Spleen (tissue), 11 donors: ENCODE measurements around the gene CRMP1. TPM values are rescaled to one million over a fixed set of nuclear protein-coding genes. Genes with fewer than 3 reads are reported as not detected.

Experiments
- DNase-seq: peaks from one replicate; pipeline ENCODE4 v3.0.0-alpha.2; 2020
- H3K27ac ChIP-seq, 8 donors: fragments of 200-600 bp; sonication (generic) in 7 of 8; 1 replicate in 4 of 8; 2 replicates in 4 of 8; pipeline versions ENCODE4 v1.5.0 to v1.8.0; 2016 to 2021; ENCODE audit warnings: inconsistent platforms in 4 of 8, mild to moderate bottlenecking in 4 of 8, moderate library complexity in 1 of 8
- H3K27me3 ChIP-seq, 7 donors: fragments of 200-600 bp; sonication (generic) in 6 of 7; replicated peaks in 1 of 7; 1 replicate in 4 of 7; 2 replicates in 3 of 7; pipeline versions ENCODE4 v1.5.0 to v1.8.0; 2016 to 2021; ENCODE audit warnings: inconsistent platforms in 3 of 7, mild to moderate bottlenecking in 1 of 7
- H3K36me3 ChIP-seq, 6 donors: fragments of 200-600 bp; sonication (generic) in 5 of 6; 1 replicate in 4 of 6; 2 replicates in 2 of 6; pipeline versions ENCODE4 v1.5.0 to v1.8.0; 2016 to 2021; ENCODE audit warnings: inconsistent platforms in 2 of 6
- H3K4me1 ChIP-seq, 6 donors: fragments of 200-600 bp; sonication (generic) in 5 of 6; 1 replicate in 3 of 6; 2 replicates in 3 of 6; pipeline versions ENCODE4 v1.5.0 to v1.8.0; 2016 to 2021; ENCODE audit warnings: inconsistent platforms in 3 of 6
- H3K4me3 ChIP-seq, 8 donors: fragments of 200-600 bp; sonication (generic) in 7 of 8; 1 replicate in 4 of 8; 2 replicates in 4 of 8; pipeline versions ENCODE4 v1.5.0 to v1.8.0; 2016 to 2021; ENCODE audit warnings: inconsistent platforms in 4 of 8, mild to moderate bottlenecking in 4 of 8, moderate library complexity in 2 of 8
- H3K9me3 ChIP-seq, 8 donors: fragments of 200-600 bp; sonication (generic) in 7 of 8; 1 replicate in 4 of 8; 2 replicates in 4 of 8; pipeline versions ENCODE4 v1.5.0 to v1.8.0; 2016 to 2021; ENCODE audit warnings: inconsistent platforms in 4 of 8
- POLR2A ChIP-seq, 3 donors: fragments of 450-650 bp; IDR thresholded peaks; one replicate each; pipeline ENCODE4 v1.5.1; 2017; ENCODE audit warnings: antibody characterized with exemption in 3 of 3, mild to moderate bottlenecking in 1 of 3
- POLR2AphosphoS5 ChIP-seq, 3 donors: sonication (generic); formaldehyde crosslinking; IDR thresholded peaks; one replicate each; pipeline ENCODE4 v1.5.1; 2017; ENCODE audit warnings: antibody characterized with exemption in 3 of 3
- WGBS, 5 donors: extraction: QIAGEN DNeasy Blood & Tissue Kit in 3 of 5; methylation state at CpG; one replicate each; pipeline versions ENCODE4 v1.1.5 to v1.1.7; 2013 to 2018; 5-methylcytosine and 5-hydroxymethylcytosine counted together
- intact Hi-C: fragments of 100-400 bp; cut with DNase I; formaldehyde crosslinking; loops from one replicate; pipeline ENCODE4 v1.15.0; 2023; ENCODE audit warnings: low total_unique reads
- polyA plus RNA-seq, 3 donors: library from polyadenylated mRNA; stranded (reverse); fragments of 200-250 nt; gene quantifications; one replicate each; pipeline ENCODE4 v1.2.1, GENCODE V29; 2013
- total RNA-seq, 7 donors: library from RNA; depleted of rRNA in 3 of 7; stranded (reverse); fragments of >200 nt in 3 of 7; fragmentation: NEBNext Ultra II Directional in 4 of 7; extraction: Animal tissue kit (Norgen Biotek cat#: 25700) in 4 of 7; gene quantifications; one replicate each; pipeline versions ENCODE4 v1.1.0 to v1.2.1, GENCODE V29; 2016 to 2021
- TF ChIP-seq, protein P1 (sequence below), 11 experiments: fragments of 200-600 bp in 7 of 11; fragments of 450-650 bp in 4 of 11; sonication (generic) in 4 of 11; IDR thresholded peaks in 8 of 11; conservative IDR thresholded peaks in 3 of 11; 1 replicate in 7 of 11; 2 replicates in 4 of 11; pipeline versions ENCODE4 v1.4.0 to v1.8.0; 2016 to 2021; ENCODE audit warnings: antibody characterized with exemption in 11 of 11, inconsistent platforms in 4 of 11, mild to moderate bottlenecking in 1 of 11
- donor health status: healthy with polysubstance abuse.
- donor health status: DM: no; HTN: no; CAD: no; lungs with moderate emphysema.
- donor health status: DM: no; HTN: no; CAD: no.
- donor health status: Bipolar disorder and iron deficiency.
- donor health status: healthy.
- donor health status: DM: no; HTN: no; CAD: no.
- donor health status: DM: yes; HTN: yes; CAD: no.

CRMP1 gene
- total and polyA plus RNA-seq, 10 donors: 0.03 to 2.3 (median 0.85) TPM; not detected in 1

DNA sequence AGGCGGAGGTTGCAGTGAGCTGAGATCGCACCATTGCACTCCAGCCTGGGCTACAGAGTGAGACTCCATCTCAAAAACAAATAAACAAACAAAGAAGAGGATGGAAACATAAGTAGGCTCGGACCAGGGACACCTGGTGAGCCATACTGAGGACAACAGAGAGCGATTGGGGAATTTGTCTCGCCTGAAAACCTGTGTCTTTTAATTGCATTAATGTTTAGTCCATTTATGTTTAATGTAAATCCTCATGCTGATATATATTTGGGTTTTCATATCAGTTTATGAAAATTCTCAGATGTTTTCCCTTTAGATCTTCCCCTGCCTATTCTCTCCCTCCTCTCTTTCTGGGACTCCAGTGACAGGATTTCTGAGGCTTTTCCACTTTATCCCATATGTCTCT lies 97.3 kb downstream of the CRMP1 start:
- peaks cover 0 to 5% (median 0%) of the 10 kb centered on the region in 7 donors for H3K27me3 ChIP-seq
- no peak overlapping the region for H3K4me3 ChIP-seq
- no peak overlapping the region for H3K27ac ChIP-seq
- H3K4me1 ChIP-seq: no peaks in the 10 kb centered on the region
- WGBS, 5 donors: 86 to 93% (median 91%) methylated on average over 5 of the region's 5 CpGs
- intact Hi-C loops: no loop called here
- H3K9me3 ChIP-seq: no peaks in the 10 kb centered on the region
- no peak for DNase-seq
- TF ChIP-seq, protein P1, sequence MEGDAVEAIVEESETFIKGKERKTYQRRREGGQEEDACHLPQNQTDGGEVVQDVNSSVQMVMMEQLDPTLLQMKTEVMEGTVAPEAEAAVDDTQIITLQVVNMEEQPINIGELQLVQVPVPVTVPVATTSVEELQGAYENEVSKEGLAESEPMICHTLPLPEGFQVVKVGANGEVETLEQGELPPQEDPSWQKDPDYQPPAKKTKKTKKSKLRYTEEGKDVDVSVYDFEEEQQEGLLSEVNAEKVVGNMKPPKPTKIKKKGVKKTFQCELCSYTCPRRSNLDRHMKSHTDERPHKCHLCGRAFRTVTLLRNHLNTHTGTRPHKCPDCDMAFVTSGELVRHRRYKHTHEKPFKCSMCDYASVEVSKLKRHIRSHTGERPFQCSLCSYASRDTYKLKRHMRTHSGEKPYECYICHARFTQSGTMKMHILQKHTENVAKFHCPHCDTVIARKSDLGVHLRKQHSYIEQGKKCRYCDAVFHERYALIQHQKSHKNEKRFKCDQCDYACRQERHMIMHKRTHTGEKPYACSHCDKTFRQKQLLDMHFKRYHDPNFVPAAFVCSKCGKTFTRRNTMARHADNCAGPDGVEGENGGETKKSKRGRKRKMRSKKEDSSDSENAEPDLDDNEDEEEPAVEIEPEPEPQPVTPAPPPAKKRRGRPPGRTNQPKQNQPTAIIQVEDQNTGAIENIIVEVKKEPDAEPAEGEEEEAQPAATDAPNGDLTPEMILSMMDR (IDR thresholded peaks at IDR 0.05 in 8 of 11, conservative IDR thresholded peaks at IDR 0.05 in 3 of 11): no peak
- TF ChIP-seq POLR2A (IDR thresholded peaks at IDR 0.05): no peak
- TF ChIP-seq POLR2AphosphoS5 (IDR thresholded peaks at IDR 0.05): no peak
- peaks cover 0 to 5% (median 0%) of the 10 kb centered on the region in 6 donors for H3K36me3 ChIP-seq

DNA sequence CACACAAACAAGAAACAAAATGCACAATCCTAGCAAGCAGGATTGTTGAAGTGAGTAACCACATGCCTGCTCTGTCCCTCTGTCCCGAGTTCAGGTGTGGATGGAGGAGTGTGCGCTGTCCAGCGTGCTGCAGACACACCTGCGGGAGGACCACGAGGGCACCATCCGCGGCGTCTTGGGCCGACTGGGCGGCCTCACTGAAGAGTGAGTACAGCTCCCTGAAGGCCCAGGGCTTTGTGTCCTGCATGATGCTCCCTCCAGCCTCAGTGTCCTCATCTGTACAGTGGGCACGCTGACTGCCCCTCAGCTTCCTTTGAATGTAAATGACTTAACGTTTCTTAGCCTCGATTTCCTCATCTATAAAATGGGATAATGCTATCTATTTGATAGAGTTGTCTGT lies 99.4 kb downstream of the CRMP1 start:
- intact Hi-C loops: no loop called here
- peaks cover 0 to 5% (median 0%) of the 10 kb centered on the region in 7 donors for H3K27me3 ChIP-seq
- H3K4me1 ChIP-seq: no peaks in the 10 kb centered on the region
- H3K36me3 ChIP-seq: peaks cover 0 to 5% (median 0%) of the 10 kb centered on the region in 6 donors
- H3K27ac ChIP-seq: no peak overlapping the region
- WGBS, 5 donors: 89 to 96% (median 90%) methylated on average over 13 of the region's 13 CpGs
- no peaks in the 10 kb centered on the region for H3K9me3 ChIP-seq
- no peak overlapping the region for H3K4me3 ChIP-seq
- peak; percentile 53 for DNase-seq
- TF ChIP-seq POLR2AphosphoS5 (IDR thresholded peaks at IDR 0.05) (no peak), POLR2A (IDR thresholded peaks at IDR 0.05) (no peak)
- TF ChIP-seq, protein P1 (IDR thresholded peaks at IDR 0.05 in 8 of 11, conservative IDR thresholded peaks at IDR 0.05 in 3 of 11): no peak

DNA sequence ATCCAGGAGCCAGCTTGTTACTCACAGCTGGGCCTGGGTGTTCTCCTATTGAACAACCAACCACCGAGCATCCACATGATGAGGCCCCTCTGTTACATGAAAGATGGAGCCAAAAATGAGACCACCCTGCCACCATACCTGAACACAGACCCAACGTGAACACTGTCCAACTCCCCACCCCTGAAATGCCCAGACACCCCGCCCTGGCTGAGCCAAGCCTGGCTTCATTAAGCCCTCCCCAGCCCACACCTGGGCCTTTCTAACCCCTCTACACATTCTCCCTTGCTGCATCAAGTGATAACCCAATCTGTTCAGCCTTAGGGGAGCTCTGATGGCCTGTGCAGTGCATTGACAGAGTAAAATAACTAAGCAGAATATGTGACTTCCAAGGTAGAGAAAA lies 101.2 kb downstream of the CRMP1 start:
- WGBS, 5 donors: 65 to 88% (median 79%) methylated on average over 3 of the region's 3 CpGs
- peak; percentile 33 for DNase-seq

DNA sequence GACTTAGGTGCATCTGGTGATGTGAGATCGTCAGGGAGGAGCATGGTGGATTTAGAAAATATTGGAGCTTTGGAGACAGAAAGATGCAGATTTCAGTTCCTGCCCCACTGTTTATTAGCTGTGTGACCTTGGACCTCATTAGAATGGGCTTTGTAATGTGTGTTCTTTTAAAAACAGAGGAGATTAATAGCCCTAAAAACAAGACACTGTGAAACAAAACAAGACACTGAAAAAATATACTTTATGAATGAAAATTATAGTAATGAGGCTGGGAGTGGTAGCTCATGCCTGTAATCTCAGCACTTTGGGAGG lies 102.4 kb downstream of the CRMP1 start:
- 49 to 70% (median 50%) methylated on average over 1 of the region's 1 CpG for WGBS, 5 donors
- no peak for DNase-seq
- Histone ChIP-seq H3K27me3 (no peaks in the 10 kb centered on the region), H3K27ac (no peak overlapping the region), H3K4me3 (no peak overlapping the region), H3K4me1 (no peaks in the 10 kb centered on the region), H3K36me3 (peaks cover 0 to 9% (median 0%) of the 10 kb centered on the region in 6 donors), H3K9me3 (peaks cover 0 to 9% (median 0%) of the 10 kb centered on the region in 8 donors)
- intact Hi-C loops: no loop called here
- TF ChIP-seq, protein P1 (IDR thresholded peaks at IDR 0.05 in 8 of 11, conservative IDR thresholded peaks at IDR 0.05 in 3 of 11): peak in 1 of 11 experiments; percentile 13
- no peak for TF ChIP-seq POLR2A (IDR thresholded peaks at IDR 0.05)

More for the DNA sequence above, 101.2 kb downstream of the CRMP1 start:
- TF ChIP-seq POLR2AphosphoS5 (IDR thresholded peaks at IDR 0.05): no peak
- no peak for TF ChIP-seq POLR2A (IDR thresholded peaks at IDR 0.05)
- TF ChIP-seq, protein P1 (IDR thresholded peaks at IDR 0.05 in 8 of 11, conservative IDR thresholded peaks at IDR 0.05 in 3 of 11): no peak
- H3K27ac ChIP-seq: no peak overlapping the region
- peaks cover 0 to 9% (median 0%) of the 10 kb centered on the region in 8 donors for H3K9me3 ChIP-seq
- intact Hi-C loops: no loop called here
- H3K36me3 ChIP-seq: peaks cover 0 to 9% (median 0%) of the 10 kb centered on the region in 6 donors
- no peak overlapping the region for H3K4me3 ChIP-seq
- H3K4me1 ChIP-seq: no peaks in the 10 kb centered on the region
- no peaks in the 10 kb centered on the region for H3K27me3 ChIP-seq
